Common myeloid progenitor, CD34-positive (primary cell): ENCODE measurements around the gene CACNA1B.
A peak's percentile ranks its signal among the peaks of the same experiment; 100 is the strongest.

Experiments
- CTCF ChIA-PET: fragments of 350-600 bp; sonication (Branson Sonifier 250); formaldehyde crosslinking; loops from one replicate; lab custom pipeline; 2021; ENCODE audit warnings: antibody characterized with exemption; lab: Charles Lee
- POLR2A ChIA-PET: fragments of 350-600 bp; sonication (Branson Sonifier 250); formaldehyde crosslinking; loops from one replicate; lab custom pipeline; 2021; ENCODE audit warnings: antibody characterized with exemption; lab: Charles Lee
- DNase-seq, 3 donors: peaks; one replicate each; pipeline versions ENCODE4 v3.0.0 to v3.0.0-alpha.2; 2013
- H3K27ac ChIP-seq, 2 experiments: 1 replicate in 1 of 2; 2 replicates in 1 of 2; pipeline ENCODE4 v1.7.0; 2013; ENCODE audit warnings: inconsistent platforms in 2 of 2, low read length in 2 of 2, mild to moderate bottlenecking in 2 of 2, low read depth in 1 of 2, moderate library complexity in 1 of 2; ENCODE audit not compliant: severe bottlenecking in 2 of 2, insufficient read depth in 1 of 2, poor library complexity in 1 of 2
- H3K27me3 ChIP-seq, 5 experiments: replicated peaks in 2 of 5; 1 replicate in 3 of 5; 2 replicates in 2 of 5; pipeline versions ENCODE4 v1.6.1 to v1.7.0; 2013; ENCODE audit warnings: low read length in 4 of 5, mild to moderate bottlenecking in 2 of 5, moderate library complexity in 2 of 5, inconsistent platforms in 1 of 5; ENCODE audit not compliant: insufficient read depth in 5 of 5, control insufficient read depth in 4 of 5
- H3K36me3 ChIP-seq, 4 experiments: 1 replicate in 2 of 4; 2 replicates in 2 of 4; pipeline versions ENCODE4 v1.6.1 to v1.7.0; 2013; ENCODE audit warnings: low read length in 3 of 4, control low read depth in 1 of 4, mild to moderate bottlenecking in 1 of 4; ENCODE audit not compliant: control insufficient read depth in 4 of 4, insufficient read depth in 4 of 4
- H3K4me1 ChIP-seq, 4 experiments: 1 replicate in 3 of 4; 2 replicates in 1 of 4; pipeline versions ENCODE4 v1.6.1 to v1.7.1; 2013; ENCODE audit warnings: low read length in 3 of 4, mild to moderate bottlenecking in 3 of 4, control low read depth in 1 of 4, inconsistent platforms in 1 of 4, moderate library complexity in 1 of 4; ENCODE audit not compliant: control insufficient read depth in 4 of 4, insufficient read depth in 4 of 4; ENCODE audit errors: control extremely low read depth in 1 of 4
- H3K4me3 ChIP-seq, 7 experiments: 1 replicate in 4 of 7; 2 replicates in 3 of 7; pipeline versions ENCODE4 v1.5.1 to v1.7.0; 2013; ENCODE audit warnings: mild to moderate bottlenecking in 7 of 7, low read length in 6 of 7, moderate library complexity in 6 of 7, inconsistent platforms in 2 of 7, low read depth in 2 of 7, control low read depth in 1 of 7; ENCODE audit not compliant: insufficient read depth in 4 of 7, control insufficient read depth in 1 of 7; ENCODE audit errors: extremely low read depth in 1 of 7
- H3K9me3 ChIP-seq, 5 experiments: 1 replicate in 4 of 5; 2 replicates in 1 of 5; pipeline versions ENCODE4 v1.6.1 to v1.7.1; 2013; ENCODE audit warnings: low read length in 4 of 5, mild to moderate bottlenecking in 2 of 5, inconsistent platforms in 1 of 5, low read depth in 1 of 5, moderate library complexity in 1 of 5; ENCODE audit not compliant: control insufficient read depth in 4 of 5, insufficient read depth in 2 of 5; ENCODE audit errors: control extremely low read depth in 1 of 5
- WGBS: methylation state at CpG from one replicate; pipeline ENCODE4 v1.1.5; 2013; ENCODE audit not compliant: insufficient coverage; 5-methylcytosine and 5-hydroxymethylcytosine counted together

Gene CACNA1B

GRCh38 chr9:137924761-137925369 lies 47.3 kb downstream of the CACNA1B start:
- POLR2A ChIA-PET = no interaction called here
- H3K9me3 ChIP-seq = peaks cover 0 to 11% (median 2%) of the 10 kb centered on the region in 5 experiments

GRCh38 chr9:137943655-137944054 lies 66.1 kb downstream of the CACNA1B start:
- ChIA-PET POLR2A (no interaction called here), CTCF (no interaction called here)
- Histone ChIP-seq H3K4me1 (no peaks in the 10 kb centered on the region), H3K36me3 (no peaks in the 10 kb centered on the region), H3K27ac (no peak overlapping the region), H3K27me3 (no peaks in the 10 kb centered on the region), H3K4me3 (no peak overlapping the region), H3K9me3 (peaks cover 2 to 31% (median 19%) of the 10 kb centered on the region in 5 experiments)
- WGBS = 98% methylated on average over 5 of the region's 5 CpGs
- DNase-seq = no peak

More at GRCh38 chr9:137924761-137925369, 47.3 kb downstream of the CACNA1B start:
- no peak for DNase-seq
- Histone ChIP-seq H3K36me3 (no peaks in the 10 kb centered on the region), H3K27ac (no peak overlapping the region), H3K4me1 (no peaks in the 10 kb centered on the region), H3K4me3 (no peak overlapping the region), H3K27me3 (no peaks in the 10 kb centered on the region)
- CTCF ChIA-PET = no interaction called here
- 92% methylated on average over 6 of the region's 9 CpGs for WGBS

GRCh38 chr9:137945581-137945980 lies 68.0 kb downstream of the CACNA1B start:
- Histone ChIP-seq H3K27me3 (no peaks in the 10 kb centered on the region), H3K27ac (no peak overlapping the region), H3K4me3 (no peak overlapping the region), H3K4me1 (no peaks in the 10 kb centered on the region), H3K9me3 (peaks cover 2 to 31% (median 19%) of the 10 kb centered on the region in 5 experiments), H3K36me3 (no peaks in the 10 kb centered on the region)
- DNase-seq = no peak
- CTCF ChIA-PET = no interaction called here
- POLR2A ChIA-PET = no interaction called here
- WGBS = 100% methylated on average over 1 of the region's 4 CpGs

- DNase-seq = no peak
- H3K27ac ChIP-seq = no peak overlapping the region
- H3K27me3 ChIP-seq = peaks cover 0 to 2% (median 0%) of the 10 kb centered on the region in 5 experiments
- H3K4me3 ChIP-seq = no peak overlapping the region
- CTCF ChIA-PET = no interaction called here
- 88% methylated on average over 1 of the region's 2 CpGs for WGBS
- POLR2A ChIA-PET = no interaction called here
- H3K36me3 ChIP-seq = no peaks in the 10 kb centered on the region
- H3K4me1 ChIP-seq = no peaks in the 10 kb centered on the region
- peaks cover 2 to 31% (median 19%) of the 10 kb centered on the region in 5 experiments for H3K9me3 ChIP-seq
Observed at GRCh38 chr9:137946993-137947392, 69.4 kb downstream of the CACNA1B start.

GRCh38 chr9:137948642-137949041 lies 71.1 kb downstream of the CACNA1B start:
- CTCF ChIA-PET = no interaction called here
- no CpG with 5 or more reads among the region's 2 CpGs for WGBS
- POLR2A ChIA-PET = no interaction called here
- H3K4me1 ChIP-seq = no peaks in the 10 kb centered on the region
- no peak overlapping the region for H3K27ac ChIP-seq
- no peaks in the 10 kb centered on the region for H3K36me3 ChIP-seq
- no peak for DNase-seq
- no peak overlapping the region for H3K4me3 ChIP-seq
- H3K27me3 ChIP-seq = peaks cover 0 to 2% (median 0%) of the 10 kb centered on the region in 5 experiments
- peaks cover 2 to 25% (median 19%) of the 10 kb centered on the region in 5 experiments for H3K9me3 ChIP-seq

- ChIA-PET CTCF (no interaction called here), POLR2A (no interaction called here)
- DNase-seq = peak in 1 of 3 donors; percentile 5
- H3K27me3 ChIP-seq = peaks cover 0 to 2% (median 0%) of the 10 kb centered on the region in 5 experiments
- peaks cover 2 to 20% (median 14%) of the 10 kb centered on the region in 5 experiments for H3K9me3 ChIP-seq
- no peak overlapping the region for H3K27ac ChIP-seq
- H3K36me3 ChIP-seq = no peaks in the 10 kb centered on the region
- 97% methylated on average over 5 of the region's 8 CpGs for WGBS
- no peak overlapping the region for H3K4me3 ChIP-seq
- no peaks in the 10 kb centered on the region for H3K4me1 ChIP-seq
Observed at GRCh38 chr9:137949260-137949659, 71.7 kb downstream of the CACNA1B start.

- CTCF ChIA-PET = no interaction called here
Observed at GRCh38 chr9:137951107-137951506, 73.5 kb downstream of the CACNA1B start.

More at GRCh38 chr9:137951107-137951506, 73.5 kb downstream of the CACNA1B start:
- no peak overlapping the region for H3K27ac ChIP-seq
- peaks cover 0 to 5% (median 0%) of the 10 kb centered on the region in 5 experiments for H3K27me3 ChIP-seq
- DNase-seq = no peak
- peaks cover 2 to 7% (median 5%) of the 10 kb centered on the region in 5 experiments for H3K9me3 ChIP-seq
- POLR2A ChIA-PET = no interaction called here
- WGBS = 84% methylated on average over 7 of the region's 8 CpGs
- no peak overlapping the region for H3K4me3 ChIP-seq
- no peaks in the 10 kb centered on the region for H3K4me1 ChIP-seq
- H3K36me3 ChIP-seq = no peaks in the 10 kb centered on the region
